T-helper 2 cell (primary cell): ENCODE data around the gene OCA2.
"Not testable (repeated sequence)": the region's sequence is repeated elsewhere in the genome, so short reads cannot be mapped to it uniquely, and the experiment has no call there.

Experiments used
- DNase-seq, 5 experiments: peaks; one replicate each; pipeline versions ENCODE4 v3.0.0 to v3.0.0-alpha.2; 2012 to 2022

The OCA2 gene

GRCh38 chr15:28022181-28022580 lies 76.9 kb downstream of the OCA2 start:
- no peak for DNase-seq

DNA sequence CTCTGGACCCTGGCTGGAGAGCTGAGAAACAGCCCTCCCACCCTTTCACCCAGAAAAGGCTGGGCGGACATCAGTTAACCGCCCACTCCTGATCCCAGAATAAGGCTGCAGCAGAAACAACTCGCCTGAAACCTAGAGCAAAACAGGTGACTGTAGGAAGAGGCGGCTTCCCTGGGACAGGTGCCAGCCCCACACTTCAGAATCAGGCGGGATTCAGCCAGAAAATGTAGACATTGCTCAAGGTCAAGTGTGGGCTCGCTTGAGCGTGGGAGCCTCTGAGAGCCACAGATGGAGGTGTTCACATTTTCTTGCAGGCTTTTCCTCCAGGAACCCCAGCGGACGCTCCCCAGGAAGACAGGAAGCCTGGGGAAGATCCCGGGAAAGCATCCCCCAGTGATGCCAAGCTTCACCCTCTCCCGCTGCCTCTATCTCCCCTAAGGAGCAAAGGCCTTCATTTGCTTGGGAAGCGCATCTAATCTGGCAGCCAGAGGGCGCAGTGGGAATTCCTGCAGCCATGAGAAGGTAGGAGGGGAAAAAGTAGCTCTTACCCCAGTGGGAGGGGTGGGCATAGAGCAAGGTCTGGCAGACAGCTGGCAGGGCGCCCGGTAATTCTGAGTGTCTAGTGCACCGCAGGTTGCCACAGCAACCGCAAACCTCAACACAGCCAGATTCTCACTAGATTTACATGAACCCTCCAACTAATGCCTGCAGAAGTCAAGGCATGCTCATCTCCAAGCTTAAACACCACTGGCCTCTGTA lies 77.7 kb downstream of the OCA2 start:
- DNase-seq: peak in 1 of 5 experiments; percentile 39

- no peak for DNase-seq
These were observed 78.5 kb downstream of the OCA2 start for GRCh38 chr15:28020644-28021043.

DNA sequence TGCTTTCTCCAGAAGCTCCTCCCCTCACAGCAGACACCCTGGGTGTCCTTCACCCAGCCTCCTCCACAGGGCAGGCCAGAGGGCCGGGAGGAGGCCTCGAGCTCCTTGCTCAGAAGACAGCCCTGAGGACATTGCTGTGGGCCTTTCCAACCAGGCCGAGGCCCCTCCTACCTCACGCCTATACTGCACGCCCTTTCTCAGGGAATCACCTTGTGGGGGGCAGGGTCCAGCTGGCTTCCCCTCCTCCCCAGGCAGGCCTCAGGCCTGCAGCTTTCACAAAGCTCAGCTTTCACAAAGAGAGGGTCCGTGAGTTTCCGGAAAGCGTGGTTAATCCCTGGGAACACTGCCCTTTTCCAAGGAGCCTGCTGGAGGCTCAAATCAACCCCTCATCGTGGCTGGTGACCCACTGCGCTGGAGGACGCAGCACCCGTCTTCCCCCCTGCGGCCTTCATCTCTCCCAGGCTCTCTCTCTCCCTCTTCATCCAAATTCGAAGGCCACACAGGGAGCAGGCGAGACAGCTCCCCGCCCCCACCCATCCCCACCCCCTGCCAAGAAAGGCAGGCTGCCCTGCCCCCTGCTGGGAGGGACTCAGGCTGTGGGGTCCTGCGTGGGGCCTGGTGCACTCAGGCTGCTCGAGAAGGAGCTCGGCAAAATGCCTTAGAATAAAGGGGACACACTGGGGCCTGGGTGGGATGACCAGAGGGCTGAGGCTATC lies 79.4 kb downstream of the OCA2 start:
- no peak for DNase-seq

- DNase-seq: no peak
These were observed 80.6 kb downstream of the OCA2 start for GRCh38 chr15:28018291-28019044.

DNA sequence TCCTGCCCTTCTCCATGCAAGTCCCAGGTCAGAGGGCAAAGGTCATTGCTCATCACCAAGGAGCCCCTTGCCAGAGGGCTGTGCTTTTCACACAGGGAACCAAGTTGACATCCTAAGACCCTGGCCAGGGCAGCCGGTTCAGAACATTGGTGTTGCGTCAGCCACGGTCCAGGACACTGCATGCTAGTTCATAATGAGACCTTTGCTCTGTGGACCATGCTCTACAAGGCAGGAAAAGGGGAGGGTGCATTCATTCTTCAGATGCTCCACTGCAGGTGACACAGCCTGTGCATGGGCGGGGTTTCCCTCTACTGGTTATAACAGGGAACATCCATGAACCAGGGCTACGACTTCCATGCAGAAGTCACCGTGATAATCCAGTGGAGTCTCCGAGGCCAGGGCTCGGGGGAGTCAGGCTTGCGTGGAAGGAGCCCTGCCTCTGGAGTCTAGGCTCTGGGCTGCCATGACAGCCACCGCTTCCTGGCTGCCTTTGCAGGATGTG lies 81.6 kb downstream of the OCA2 start:
- no peak for DNase-seq

DNA sequence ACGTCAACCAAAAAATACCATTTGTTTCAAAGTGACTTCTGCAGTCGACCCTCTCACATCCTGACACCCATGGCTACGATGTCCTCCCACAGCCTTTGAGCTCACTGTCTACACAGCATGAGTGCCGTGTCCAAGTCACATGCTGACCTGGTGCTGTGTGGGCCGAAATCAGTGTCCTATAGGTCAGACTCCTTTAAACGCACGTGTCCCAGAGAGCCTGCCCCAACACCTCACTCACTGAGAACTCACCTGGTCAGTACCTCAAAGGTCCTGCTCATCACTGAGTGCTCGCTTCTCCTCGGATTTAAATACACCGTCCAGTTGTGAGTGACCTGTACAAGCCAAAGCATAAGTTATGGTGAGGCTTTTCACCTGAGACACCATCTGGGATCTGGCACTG lies 83.3 kb downstream of the OCA2 start:
- DNase-seq: no peak

DNA sequence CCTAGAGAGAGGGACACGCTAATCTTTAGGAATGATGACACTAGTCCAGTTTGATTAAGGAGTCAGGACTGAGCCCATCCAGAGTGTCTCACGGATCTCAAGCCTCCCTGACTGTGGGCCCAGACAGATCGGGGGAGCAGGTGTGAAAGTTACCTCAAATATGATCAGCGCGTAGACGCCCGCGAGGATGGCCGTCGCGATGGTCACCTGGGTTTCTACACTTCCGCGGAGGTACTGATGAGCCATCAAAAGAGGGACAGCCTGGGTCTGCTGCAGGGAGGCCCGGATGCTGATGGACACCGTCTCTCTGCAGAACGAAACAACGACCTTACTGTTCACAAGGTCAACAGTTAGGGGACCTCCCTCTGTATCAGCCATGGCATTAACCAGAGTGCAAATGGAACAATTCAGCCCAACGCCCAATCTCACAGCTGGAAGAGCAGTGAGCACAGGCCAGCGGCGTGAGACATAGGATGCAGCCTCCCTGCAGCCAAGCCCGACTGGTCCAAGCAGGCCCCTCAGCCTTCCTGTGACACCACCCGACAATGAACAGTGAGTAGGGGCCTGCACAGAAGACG lies 84.4 kb downstream of the OCA2 start:
- no peak for DNase-seq

GRCh38 chr15:28013976-28014375 lies 85.1 kb downstream of the OCA2 start:
- DNase-seq: no peak

GRCh38 chr15:28013480-28013879 lies 85.6 kb downstream of the OCA2 start:
- no peak for DNase-seq

DNA sequence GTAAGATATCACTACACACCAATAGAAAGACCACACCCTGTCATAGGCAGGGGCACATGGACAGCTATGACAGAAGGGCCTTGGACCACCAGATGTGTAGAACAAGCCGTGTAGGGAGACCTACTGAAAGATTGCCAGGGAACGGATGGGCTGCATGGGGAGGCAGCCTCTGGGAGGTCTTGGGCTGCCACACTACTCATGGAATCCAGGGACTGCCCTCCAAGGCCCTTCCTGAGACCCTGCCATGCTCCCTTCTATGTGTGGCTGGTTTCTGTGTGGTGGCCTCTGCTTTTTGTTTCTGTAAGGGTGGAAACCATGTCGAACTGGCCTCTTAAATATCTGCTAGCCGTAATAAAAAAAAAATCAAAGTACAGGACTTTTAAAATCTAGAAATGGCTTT lies 86.9 kb downstream of the OCA2 start:
- DNase-seq: no peak

- not testable (repeated sequence) for DNase-seq
These were observed 90.9 kb downstream of the OCA2 start for GRCh38 chr15:28008175-28008574.

DNA sequence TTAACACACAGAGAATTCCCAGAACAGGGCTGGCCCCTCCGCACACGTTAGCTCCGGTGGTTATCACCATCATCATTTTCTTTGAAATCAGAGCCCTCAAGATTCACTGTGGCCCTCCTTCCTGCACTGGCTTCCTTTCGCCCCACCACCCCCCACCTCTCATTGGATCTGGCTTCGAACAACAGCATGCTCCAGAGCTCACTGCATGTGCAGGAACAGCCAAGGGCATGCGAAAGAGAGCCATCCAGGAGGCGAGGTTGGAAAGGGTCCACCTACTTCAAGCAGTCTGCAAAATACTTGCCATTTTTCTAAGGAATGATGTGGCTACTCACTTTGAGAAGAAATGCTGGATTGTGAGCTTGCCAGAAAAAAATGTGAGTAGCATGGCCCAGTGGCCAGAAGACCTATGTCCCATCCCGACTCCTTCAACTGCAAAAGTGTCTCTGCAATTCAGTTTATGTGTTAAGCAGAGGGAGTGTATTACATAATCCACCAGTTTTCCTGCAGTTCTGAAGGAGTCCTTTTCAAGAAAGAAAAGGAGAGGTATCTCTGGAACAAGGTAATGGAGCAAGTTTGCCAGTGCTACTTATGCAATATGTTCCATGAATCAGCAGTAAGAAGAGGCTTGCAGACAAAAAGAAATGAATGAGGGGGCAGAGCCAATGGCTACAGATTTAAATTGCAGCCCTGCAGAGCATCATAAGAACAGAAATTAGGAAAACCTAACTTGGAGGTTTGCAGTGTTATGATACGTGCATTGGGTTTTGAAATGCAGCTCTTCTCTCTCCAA lies 92.8 kb downstream of the OCA2 start:
- no peak for DNase-seq

DNA sequence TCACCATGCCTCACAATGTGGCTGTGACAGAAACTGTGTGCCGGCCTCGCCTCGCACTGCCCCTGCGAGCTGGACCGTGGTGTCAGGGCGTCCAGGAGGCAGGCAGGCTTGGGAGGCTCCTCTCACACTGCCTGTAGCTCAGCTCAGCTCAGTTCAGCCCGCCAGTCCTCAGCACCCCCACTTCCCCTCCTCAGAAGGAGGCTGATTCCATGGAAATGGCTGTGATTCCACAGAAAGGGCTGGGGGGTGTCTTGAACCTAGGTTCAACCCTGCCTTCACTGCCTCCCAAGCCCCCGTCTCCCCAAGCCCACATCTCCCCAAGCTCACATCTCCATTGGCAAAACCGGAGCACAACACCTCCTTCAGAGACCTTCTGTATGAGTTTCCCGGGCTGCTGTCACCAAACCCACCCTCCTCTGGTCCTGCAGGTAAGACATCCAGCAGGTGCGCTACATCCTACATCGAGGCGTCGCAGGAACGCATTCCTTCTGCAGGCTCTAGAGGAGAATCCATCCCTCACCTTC lies 94.0 kb downstream of the OCA2 start:
- no peak for DNase-seq

DNA sequence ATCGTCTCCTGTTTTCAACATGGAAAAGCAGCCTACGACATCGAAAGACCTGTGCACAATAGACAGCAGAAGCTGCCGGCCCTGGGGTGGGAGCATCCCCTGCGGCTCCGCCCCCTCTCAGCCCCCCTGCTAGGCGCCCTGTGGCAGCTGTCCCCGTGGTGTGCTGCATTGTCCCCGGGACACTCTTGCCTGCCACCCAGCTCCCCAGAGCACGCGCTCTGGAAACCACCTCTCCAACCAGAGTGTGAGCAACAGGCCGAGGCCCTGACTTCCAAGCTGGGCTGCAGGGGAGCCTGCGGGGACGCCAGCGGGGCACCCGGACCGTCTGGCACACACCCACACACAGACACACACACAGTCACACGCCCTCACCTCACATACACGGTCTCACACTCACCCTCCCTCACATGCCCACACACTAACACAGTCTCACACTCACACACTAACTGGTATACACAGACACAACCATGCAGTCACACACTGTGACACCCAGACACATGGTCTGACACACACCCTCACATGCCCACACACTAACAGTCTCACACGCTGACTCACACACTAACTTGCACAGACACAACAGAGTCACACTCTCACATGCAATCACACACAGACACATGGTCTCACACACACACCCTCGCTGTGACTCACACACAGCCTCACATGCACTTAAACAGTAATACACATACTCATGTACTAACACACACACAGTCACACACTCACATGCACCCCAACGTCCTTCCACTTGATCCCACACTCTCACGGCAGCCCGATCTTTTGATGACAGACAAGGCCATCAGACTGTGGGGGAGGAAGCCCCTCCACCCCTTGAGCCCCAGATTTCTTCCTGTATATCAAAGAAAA lies 94.7 kb downstream of the OCA2 start:
- DNase-seq: no peak

- DNase-seq: no peak
These were observed 95.6 kb downstream of the OCA2 start for GRCh38 chr15:28003302-28004037.

DNA sequence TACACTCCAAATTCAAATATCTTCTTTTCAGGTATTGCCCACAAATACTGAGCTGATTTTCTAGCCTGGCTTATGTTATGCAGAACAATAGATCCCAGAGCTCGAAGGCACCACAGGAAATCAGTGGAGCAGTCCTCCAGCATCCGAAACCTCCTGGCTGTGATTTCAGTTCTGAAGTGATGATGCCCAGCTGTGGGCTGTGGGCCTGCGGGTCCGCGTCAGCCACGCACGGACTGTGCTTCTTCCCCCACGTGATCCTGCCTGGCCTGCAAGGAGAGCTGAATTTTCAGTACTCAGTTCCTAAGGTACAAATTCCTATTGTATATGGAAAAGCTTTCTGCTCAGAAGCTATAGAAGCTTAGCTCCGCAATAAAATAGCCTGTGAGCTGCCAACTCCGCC lies 96.2 kb downstream of the OCA2 start:
- DNase-seq: no peak

GRCh38 chr15:28002136-28002861 lies 96.8 kb downstream of the OCA2 start:
- DNase-seq: no peak

DNA sequence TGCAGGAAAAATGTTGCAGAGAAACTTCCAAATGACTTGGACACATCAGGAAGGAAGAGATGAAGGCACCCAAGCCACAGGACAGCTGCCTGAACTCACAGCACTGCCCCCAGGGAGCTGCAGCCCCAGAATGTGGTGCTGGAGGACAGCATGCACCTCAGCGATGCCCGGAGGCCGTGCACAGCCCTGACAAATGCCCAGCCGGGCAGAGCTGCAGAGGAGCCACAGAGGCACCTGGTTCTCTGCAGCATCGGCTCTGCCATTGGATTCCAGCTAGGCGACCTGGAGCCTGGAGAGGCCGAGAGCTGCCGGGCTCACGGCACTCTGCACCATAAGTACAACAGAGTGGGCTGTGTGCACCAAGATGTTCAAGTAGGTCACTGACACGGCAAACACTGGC lies 97.5 kb downstream of the OCA2 start:
- no peak for DNase-seq
